ENCODE data around the gene UPK1B. TPM values are rescaled to one million over a fixed set of nuclear protein-coding genes. Genes with fewer than 3 reads are reported as not detected.

UPK1B gene
- total and polyA plus RNA-seq, 4 donors = 0.08 to 0.23 (median 0.14) TPM

DNA sequence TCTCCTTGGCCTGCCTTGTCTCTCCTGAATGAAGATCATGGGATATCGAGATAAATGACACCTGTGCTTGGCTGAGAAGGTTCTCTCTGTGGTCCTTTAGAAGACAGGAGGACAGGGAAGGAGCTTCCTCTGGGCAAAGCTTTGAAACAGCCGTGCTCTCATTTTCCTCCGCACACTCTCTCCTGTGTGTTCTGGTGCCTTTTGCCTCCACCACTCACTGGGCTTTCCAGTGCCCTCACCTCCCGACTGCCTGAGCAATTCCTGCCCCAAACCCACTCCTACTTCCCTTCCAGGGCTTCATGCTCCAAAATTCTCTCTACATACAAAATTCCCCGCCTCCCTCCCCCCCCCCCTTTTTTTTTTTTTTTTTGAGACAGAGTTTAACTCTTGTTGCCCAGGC is 32.3 kb downstream of the UPK1B start (continued):
- TF ChIP-seq, protein P1, sequence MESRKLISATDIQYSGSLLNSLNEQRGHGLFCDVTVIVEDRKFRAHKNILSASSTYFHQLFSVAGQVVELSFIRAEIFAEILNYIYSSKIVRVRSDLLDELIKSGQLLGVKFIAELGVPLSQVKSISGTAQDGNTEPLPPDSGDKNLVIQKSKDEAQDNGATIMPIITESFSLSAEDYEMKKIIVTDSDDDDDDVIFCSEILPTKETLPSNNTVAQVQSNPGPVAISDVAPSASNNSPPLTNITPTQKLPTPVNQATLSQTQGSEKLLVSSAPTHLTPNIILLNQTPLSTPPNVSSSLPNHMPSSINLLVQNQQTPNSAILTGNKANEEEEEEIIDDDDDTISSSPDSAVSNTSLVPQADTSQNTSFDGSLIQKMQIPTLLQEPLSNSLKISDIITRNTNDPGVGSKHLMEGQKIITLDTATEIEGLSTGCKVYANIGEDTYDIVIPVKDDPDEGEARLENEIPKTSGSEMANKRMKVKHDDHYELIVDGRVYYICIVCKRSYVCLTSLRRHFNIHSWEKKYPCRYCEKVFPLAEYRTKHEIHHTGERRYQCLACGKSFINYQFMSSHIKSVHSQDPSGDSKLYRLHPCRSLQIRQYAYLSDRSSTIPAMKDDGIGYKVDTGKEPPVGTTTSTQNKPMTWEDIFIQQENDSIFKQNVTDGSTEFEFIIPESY (IDR thresholded peaks at IDR 0.05) = no peak
- TF ChIP-seq FOXA1 (IDR thresholded peaks at IDR 0.05) = no peak

DNA sequence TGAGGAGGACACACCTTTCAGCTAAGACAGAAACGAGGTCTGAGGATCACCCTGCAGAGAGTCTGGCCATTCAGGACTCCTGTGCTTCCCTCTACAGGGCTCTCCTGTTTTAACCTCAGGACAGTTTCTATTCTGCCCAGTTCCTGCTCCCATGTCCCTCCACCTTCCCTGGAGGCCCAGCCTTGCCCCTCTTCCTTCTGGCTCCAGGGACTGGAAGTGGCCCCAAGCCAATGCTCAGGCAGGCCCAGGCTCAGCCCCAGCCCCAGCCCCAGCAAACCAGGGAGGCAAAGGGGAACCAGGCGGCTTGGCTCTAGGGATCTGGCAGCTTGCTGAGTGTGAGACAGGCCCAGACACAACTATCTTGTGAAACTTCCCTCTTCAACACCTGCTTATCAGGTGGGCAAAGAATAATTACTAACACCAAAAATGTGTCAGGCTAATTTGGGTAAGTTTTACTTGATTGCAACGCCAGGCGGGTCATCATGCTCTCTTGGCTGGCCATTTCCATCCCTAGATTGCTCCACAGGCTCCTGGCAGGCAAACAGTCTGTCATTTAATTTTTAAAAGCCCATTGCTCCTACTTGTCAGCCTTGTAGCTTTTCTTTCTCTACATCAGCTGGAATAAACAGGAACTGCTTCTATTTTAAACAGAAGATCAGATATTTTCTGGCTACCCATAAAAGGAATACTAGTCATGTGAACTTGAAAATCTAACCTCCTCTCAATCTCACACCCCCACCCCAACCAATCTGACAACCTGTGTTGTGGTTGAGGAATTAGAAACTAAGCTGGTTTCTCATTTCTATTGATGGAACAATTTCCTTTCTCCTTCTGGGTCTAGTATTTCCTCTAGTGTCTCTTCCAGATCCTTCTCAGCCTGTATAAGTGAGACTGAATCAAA is 33.5 kb downstream of the UPK1B start:
- peaks cover 0 to 14% (median 9%) of the 10 kb centered on the region in 4 donors for H3K36me3 ChIP-seq (ENCODE audit: control insufficient read depth in 4 of 4, insufficient read depth in 3 of 4, low read depth in 1 of 4, low read length in 3 of 4)
- H3K4me1 ChIP-seq (ENCODE audit: control insufficient read depth in 4 of 4, insufficient read depth in 4 of 4, low read length in 3 of 4) = no peaks in the 10 kb centered on the region
- no peak overlapping the region for H3K27ac ChIP-seq (ENCODE audit: low read depth in 1 of 2, low read length in 2 of 2)
- no peak for DNase-seq (ENCODE audit: low spot score)
- no peak overlapping the region for H3K4me3 ChIP-seq (ENCODE audit: low read depth in 1 of 3, low read length in 3 of 3)
- 75% methylated on average over 4 of the region's 4 CpGs for WGBS
- no peak overlapping the region for H3K9ac ChIP-seq (ENCODE audit: low read depth in 1 of 2, low read length in 2 of 2)
- H3K27me3 ChIP-seq (ENCODE audit: control insufficient read depth in 4 of 4, insufficient read depth in 4 of 4, low read length in 3 of 4) = no peaks in the 10 kb centered on the region
- no peaks in the 10 kb centered on the region for H3K9me3 ChIP-seq (ENCODE audit: control insufficient read depth in 4 of 4, low read length in 3 of 4)
- TF ChIP-seq, protein P1 (IDR thresholded peaks at IDR 0.05) = no peak
- TF ChIP-seq YY1 (IDR thresholded peaks at IDR 0.05) (no peak), SP1 (IDR thresholded peaks at IDR 0.05) (no peak), HNF4G (IDR thresholded peaks at IDR 0.05) (no peak), JUND (IDR thresholded peaks at IDR 0.05) (no peak), HNF4A (conservative IDR thresholded peaks at IDR 0.05) (no peak), TAF1 (conservative IDR thresholded peaks at IDR 0.05) (no peak), RXRA (IDR thresholded peaks at IDR 0.05) (no peak), EGR1 (IDR thresholded peaks at IDR 0.05; ENCODE audit: low read depth in 2 of 2) (no peak)
- TF ChIP-seq, protein P2, sequence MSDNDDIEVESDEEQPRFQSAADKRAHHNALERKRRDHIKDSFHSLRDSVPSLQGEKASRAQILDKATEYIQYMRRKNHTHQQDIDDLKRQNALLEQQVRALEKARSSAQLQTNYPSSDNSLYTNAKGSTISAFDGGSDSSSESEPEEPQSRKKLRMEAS (IDR thresholded peaks at IDR 0.05) = no peak
- TF ChIP-seq, protein P3, sequence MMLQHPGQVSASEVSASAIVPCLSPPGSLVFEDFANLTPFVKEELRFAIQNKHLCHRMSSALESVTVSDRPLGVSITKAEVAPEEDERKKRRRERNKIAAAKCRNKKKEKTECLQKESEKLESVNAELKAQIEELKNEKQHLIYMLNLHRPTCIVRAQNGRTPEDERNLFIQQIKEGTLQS (IDR thresholded peaks at IDR 0.05) = no peak
- TF ChIP-seq, protein P4, sequence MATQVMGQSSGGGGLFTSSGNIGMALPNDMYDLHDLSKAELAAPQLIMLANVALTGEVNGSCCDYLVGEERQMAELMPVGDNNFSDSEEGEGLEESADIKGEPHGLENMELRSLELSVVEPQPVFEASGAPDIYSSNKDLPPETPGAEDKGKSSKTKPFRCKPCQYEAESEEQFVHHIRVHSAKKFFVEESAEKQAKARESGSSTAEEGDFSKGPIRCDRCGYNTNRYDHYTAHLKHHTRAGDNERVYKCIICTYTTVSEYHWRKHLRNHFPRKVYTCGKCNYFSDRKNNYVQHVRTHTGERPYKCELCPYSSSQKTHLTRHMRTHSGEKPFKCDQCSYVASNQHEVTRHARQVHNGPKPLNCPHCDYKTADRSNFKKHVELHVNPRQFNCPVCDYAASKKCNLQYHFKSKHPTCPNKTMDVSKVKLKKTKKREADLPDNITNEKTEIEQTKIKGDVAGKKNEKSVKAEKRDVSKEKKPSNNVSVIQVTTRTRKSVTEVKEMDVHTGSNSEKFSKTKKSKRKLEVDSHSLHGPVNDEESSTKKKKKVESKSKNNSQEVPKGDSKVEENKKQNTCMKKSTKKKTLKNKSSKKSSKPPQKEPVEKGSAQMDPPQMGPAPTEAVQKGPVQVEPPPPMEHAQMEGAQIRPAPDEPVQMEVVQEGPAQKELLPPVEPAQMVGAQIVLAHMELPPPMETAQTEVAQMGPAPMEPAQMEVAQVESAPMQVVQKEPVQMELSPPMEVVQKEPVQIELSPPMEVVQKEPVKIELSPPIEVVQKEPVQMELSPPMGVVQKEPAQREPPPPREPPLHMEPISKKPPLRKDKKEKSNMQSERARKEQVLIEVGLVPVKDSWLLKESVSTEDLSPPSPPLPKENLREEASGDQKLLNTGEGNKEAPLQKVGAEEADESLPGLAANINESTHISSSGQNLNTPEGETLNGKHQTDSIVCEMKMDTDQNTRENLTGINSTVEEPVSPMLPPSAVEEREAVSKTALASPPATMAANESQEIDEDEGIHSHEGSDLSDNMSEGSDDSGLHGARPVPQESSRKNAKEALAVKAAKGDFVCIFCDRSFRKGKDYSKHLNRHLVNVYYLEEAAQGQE (IDR thresholded peaks at IDR 0.05) = no peak
- TF ChIP-seq, protein P5, sequence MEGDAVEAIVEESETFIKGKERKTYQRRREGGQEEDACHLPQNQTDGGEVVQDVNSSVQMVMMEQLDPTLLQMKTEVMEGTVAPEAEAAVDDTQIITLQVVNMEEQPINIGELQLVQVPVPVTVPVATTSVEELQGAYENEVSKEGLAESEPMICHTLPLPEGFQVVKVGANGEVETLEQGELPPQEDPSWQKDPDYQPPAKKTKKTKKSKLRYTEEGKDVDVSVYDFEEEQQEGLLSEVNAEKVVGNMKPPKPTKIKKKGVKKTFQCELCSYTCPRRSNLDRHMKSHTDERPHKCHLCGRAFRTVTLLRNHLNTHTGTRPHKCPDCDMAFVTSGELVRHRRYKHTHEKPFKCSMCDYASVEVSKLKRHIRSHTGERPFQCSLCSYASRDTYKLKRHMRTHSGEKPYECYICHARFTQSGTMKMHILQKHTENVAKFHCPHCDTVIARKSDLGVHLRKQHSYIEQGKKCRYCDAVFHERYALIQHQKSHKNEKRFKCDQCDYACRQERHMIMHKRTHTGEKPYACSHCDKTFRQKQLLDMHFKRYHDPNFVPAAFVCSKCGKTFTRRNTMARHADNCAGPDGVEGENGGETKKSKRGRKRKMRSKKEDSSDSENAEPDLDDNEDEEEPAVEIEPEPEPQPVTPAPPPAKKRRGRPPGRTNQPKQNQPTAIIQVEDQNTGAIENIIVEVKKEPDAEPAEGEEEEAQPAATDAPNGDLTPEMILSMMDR (IDR thresholded peaks at IDR 0.05; ENCODE audit: low read depth, low read length, missing input control) = no peak
